ENCODE results near the gene LRP5. TPM values are rescaled to one million over a fixed set of nuclear protein-coding genes. Genes with fewer than 3 reads are reported as not detected.

Gene LRP5
- total RNA-seq, 1 experiment from 2014 or later, result 48.8 TPM

GRCh38 chr11:68372625-68373024, 60.2 kb downstream of the LRP5 start:
- ChIA-PET POLR2A (no interaction called here), CTCF (no interaction called here)
- Mint-ChIP-seq H3K4me1 (no peaks in the 10 kb centered on the region), H3K9me3 (peaks cover 6% of the 10 kb centered on the region), H3K27ac (peak overlapping the region; percentile 57; the same call in 1 of the 2 replicates), H3K36me3 (peaks cover 24% of the 10 kb centered on the region), H3K4me3 (no peak overlapping the region), H3K27me3 (ENCODE audit: low read depth) (no peaks in the 10 kb centered on the region)
- ATAC-seq, result no peak
- TF ChIP-seq PRDM15 (CRISPR knock-in tag; IDR thresholded peaks at IDR 0.05) (no peak), TCF7 (CRISPR knock-in tag; IDR thresholded peaks at IDR 0.05; ENCODE audit: low read depth) (no peak), ZNF671 (CRISPR knock-in tag; IDR thresholded peaks at IDR 0.05) (no peak), ATF6 (CRISPR knock-in tag; IDR thresholded peaks at IDR 0.05) (no peak), E2F4 (CRISPR knock-in tag; IDR thresholded peaks at IDR 0.05; ENCODE audit: borderline replicate concordance, low read depth) (no peak), CREM (CRISPR knock-in tag; IDR thresholded peaks at IDR 0.05) (no peak), ELF4 (CRISPR knock-in tag; IDR thresholded peaks at IDR 0.05; ENCODE audit: low read depth) (no peak), SOX15 (CRISPR knock-in tag; IDR thresholded peaks at IDR 0.05) (no peak), ZNF138 (CRISPR knock-in tag; conservative IDR thresholded peaks at IDR 0.05) (no peak), RORB (CRISPR knock-in tag; IDR thresholded peaks at IDR 0.05) (no peak), SMAD4 (CRISPR knock-in tag; IDR thresholded peaks at IDR 0.05) (no peak), MXD4 (CRISPR knock-in tag; IDR thresholded peaks at IDR 0.05; ENCODE audit: borderline replicate concordance) (no peak), IRF1 (CRISPR knock-in tag; IDR thresholded peaks at IDR 0.05) (no peak), E2F5 (CRISPR knock-in tag; IDR thresholded peaks at IDR 0.05) (no peak), SP1 (CRISPR knock-in tag; conservative IDR thresholded peaks at IDR 0.05) (no peak), CBFB (CRISPR knock-in tag; IDR thresholded peaks at IDR 0.05; ENCODE audit: low read depth) (no peak), ERG (CRISPR knock-in tag; IDR thresholded peaks at IDR 0.05) (no peak), ZSCAN18 (CRISPR knock-in tag; IDR thresholded peaks at IDR 0.05) (no peak)
- no peak for DNase-seq (ENCODE audit: low spot score)

All from WTC11 (cell line).